Measurements from ENCODE around the gene NKIRAS1.
"Not testable (repeated sequence)": the region's sequence is repeated elsewhere in the genome, so short reads cannot be mapped to it uniquely, and the experiment has no call there.

- not testable (repeated sequence) for TF ChIP-seq CTCF (IDR thresholded peaks at IDR 0.05; ENCODE audit: borderline replicate concordance, extremely low read depth, low read length, poor library complexity, severe bottlenecking); EZH2 (IDR thresholded peaks at IDR 0.05; ENCODE audit: borderline replicate concordance, low read depth, low read length, severe bottlenecking)
Measured at GRCh38 chr3:23918331-23918730, 1.5 kb upstream of the NKIRAS1 start.
